Stimulated activated CD4-positive, alpha-beta T cell treated with anti-CD3 and anti-CD28 coated beads, Interleukin-2, amount 100 ng/mL, for 4 hours (primary cell): ENCODE measurements around the gene MTFP1.
"Not testable (repeated sequence)": the region's sequence is repeated elsewhere in the genome, so short reads cannot be mapped to it uniquely, and the experiment has no call there.

Experiments used
- DNase-seq: peaks from one replicate; pipeline ENCODE4 v3.0.0-alpha.2; 2020; ENCODE audit warnings: low read depth

MTFP1 gene

DNA sequence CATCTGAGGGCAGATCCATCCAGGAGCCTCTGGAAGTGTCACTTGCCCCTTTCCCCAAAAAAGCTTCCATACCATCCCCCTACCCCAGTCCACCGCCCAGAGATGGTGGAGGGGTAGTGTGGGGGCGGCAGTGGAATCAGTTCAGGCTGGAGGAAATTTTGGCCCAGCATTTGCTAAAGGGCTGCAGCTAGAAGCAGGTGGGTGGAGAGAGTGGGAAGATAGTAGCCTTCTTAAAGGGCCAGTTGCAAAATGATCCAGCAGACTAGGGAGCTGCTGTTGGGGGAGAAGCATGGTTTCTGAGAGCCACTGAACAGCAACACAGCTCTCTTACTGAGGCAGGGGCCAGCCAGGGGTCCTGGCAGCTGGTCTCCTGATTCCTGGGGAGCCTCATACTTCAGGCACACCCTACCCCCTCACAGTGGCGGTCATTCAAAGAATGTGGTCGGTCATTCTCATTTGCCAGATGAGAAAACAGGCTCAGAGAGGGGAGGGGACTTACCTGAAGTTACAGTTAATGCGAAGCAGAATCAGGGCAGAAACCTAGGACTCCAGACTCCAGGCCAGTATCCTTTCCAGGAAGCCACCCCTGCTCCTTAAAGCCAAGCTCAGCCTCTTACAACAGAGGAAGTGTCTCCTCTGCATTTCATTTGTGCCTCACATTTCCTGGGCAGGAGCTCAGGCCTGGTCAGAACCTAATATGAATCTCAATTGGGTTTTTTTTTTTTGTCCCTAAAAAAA is 23.4 kb upstream of the MTFP1 start:
- no peak for DNase-seq

DNA sequence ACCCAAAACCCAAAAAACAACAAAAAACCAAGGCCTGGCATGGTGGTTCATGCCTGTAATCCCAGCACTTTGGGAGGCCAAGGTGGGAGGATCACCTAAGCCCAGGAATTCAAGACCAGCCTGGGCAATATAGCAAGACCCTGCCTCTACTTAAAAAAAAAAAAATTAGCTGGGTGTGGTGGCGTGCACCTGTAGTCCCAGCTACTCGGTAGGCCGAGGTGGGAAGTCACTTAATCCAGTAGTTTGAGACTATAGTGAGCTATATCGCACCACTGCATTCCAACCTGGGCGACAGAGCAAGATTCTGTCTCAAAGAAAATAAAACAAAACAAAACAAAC is 22.8 kb upstream of the MTFP1 start:
- not testable (repeated sequence) for DNase-seq

DNA sequence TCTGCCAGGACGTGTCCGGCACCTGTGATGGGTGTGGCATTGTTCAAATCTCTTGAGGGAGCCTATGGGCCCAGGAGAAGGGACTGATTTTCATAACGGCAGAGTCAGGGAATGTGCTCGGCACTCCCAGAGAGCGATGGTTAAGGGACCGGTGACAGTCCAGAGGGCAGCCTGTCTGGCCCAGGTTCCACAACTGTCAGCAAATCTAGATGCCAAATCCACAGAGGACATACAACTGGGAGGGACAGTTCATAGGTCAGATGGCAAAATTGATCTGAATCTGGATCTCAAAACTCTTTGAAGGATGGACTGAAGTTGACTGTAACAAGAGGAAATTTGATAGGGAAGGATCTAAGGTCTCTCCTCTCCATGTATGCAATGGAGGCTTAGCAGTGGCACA is 21.3 kb upstream of the MTFP1 start:
- DNase-seq: no peak

- no peak for DNase-seq
These were observed 19.8 kb upstream of the MTFP1 start for GRCh38 chr22:30405731-30406130.

DNA sequence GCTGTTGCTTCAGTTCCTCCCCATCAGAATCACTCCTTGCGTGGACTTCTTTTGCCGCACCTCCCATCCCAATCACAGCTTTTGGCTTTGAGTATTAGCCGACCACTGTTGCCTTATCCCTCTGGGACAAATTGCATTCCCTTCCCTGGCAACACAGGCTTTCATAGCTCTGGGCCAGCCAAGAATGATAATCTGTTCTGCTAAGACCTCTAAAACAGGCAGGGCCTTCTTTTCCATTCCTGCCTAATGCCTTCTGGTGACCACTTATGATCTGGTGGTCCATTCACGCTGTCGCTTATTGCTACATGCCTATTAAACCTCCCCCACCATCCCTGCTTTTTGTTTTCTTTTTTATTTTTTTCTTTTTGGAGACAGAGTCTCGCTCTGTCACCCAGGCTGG is 19.2 kb upstream of the MTFP1 start:
- DNase-seq: no peak

GRCh38 chr22:30408388-30409102 is 17.0 kb upstream of the MTFP1 start:
- no peak for DNase-seq

DNA sequence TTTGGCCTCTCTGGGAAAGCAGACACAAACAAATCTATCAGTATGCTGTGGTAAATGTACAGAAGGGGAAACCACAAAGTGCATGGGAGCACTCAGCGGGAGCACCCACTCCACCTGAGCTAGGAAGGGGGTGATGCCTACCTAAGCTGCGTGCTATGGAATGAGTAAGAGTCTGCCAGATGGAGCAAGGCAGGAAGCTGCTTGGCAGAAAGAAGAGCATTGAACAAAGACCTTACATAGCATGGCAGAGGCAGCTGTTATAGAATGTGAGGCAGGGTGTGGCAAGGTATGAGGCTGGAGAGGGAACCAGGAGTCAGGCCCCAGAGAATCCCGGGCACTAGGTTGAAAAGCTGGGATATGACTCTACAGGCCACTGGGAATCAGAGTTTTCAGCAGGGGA is 13.8 kb upstream of the MTFP1 start:
- DNase-seq: no peak

GRCh38 chr22:30413001-30413400 is 12.6 kb upstream of the MTFP1 start:
- no peak for DNase-seq

- no peak for DNase-seq
These were observed 11.6 kb upstream of the MTFP1 start for GRCh38 chr22:30413745-30414524.

GRCh38 chr22:30414525-30415047 is 11.0 kb upstream of the MTFP1 start:
- DNase-seq: no peak

DNA sequence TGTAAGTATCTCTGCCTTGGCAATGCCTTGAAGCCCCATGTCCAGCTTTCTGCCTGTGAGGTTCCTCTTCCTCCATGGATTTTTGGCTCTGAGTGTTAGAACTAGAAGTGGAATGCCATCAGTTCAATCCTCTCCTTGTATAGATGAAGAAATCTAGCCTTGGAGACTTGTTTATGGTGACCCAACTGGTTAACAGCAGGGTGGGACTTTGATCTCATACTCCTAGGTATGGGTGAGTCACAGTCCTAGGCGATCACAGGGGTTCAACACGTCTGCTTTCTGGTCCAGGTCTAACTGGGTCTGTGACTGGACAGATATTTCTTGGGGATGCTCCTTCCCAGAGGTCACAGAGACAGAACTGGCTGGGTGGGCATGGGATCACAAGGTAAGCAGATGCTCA is 9.2 kb upstream of the MTFP1 start:
- no peak for DNase-seq

- no peak for DNase-seq
These were observed 8.7 kb upstream of the MTFP1 start for GRCh38 chr22:30416837-30417236.

GRCh38 chr22:30420347-30421125 is 5.0 kb upstream of the MTFP1 start:
- no peak for DNase-seq

GRCh38 chr22:30421695-30422480 is 3.7 kb upstream of the MTFP1 start:
- DNase-seq: no peak

- peak; percentile 10 for DNase-seq
These were observed 2.9 kb upstream of the MTFP1 start for GRCh38 chr22:30422481-30423300.

DNA sequence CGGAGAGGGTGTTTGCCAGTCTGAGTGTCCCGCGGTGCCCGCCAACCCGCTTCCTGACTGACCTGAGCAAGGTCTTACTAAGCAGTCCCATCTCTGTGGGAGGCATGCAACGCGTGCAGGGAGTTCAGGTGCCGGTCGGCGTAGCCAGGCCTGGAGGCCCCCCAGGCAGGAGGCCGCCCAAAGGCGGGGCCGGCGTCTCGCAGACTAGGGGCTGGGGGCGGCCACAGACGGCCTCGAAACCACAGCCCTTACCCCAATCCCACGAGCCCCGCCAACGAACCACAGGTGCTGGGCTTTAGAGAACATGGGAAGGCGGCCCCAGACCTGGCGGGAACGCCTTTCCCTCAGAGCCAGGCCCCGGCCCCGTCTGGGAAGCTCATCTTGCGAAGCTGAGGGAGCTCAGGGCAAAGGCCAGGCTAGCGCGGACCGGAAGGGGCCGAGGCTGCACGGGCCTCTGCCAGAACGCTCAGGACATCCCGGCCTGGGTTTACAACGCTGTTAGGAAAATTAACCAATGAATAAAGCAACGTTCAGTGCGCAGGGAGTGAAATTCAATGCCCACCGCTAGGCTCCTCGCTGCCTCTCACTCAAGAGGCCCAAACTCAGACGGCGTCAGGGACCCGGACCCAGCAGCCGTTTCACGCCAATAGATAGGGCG is 2.1 kb upstream of the MTFP1 start:
- DNase-seq: peak; percentile 26

- DNase-seq: peak; percentile 97
These were observed 1.5 kb upstream of the MTFP1 start for GRCh38 chr22:30423959-30424533.

DNA sequence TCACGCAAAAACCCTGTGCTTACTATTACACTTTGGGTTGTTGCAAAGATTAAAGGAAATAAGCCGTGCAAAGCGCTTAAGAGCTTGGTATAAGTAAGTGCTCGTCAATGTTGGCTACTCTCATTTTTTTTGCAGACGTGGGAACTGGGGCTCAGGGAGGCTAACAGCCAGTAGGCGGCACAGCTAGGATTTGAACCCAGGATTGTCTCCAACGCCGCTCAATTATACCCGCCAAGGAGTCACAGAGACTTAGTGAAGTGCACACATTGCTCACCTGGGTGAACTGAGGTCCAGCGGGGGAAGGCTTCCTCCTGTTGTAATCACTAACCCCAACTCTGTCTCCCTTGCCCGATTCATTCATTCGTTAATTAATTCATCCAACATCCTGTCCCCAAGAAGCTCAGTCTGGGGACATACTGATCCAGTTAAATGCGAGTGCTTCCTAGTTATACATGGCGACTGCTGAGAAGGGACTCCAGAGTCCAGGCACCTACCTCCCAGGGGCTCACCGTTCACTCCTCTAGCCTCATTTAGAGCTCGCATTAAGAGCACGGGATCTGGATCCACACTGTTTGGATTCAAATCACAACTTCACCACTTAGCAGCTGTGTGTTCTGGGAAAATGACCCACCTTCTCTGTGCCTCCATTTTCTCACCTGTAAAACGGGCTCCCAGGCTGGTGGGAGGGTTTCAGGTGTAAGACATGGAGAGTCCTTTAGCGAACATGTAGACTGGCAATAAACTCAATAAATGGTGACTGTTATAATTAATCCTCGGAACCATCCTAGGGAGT is 838 bp upstream of the MTFP1 start:
- DNase-seq: no peak

DNA sequence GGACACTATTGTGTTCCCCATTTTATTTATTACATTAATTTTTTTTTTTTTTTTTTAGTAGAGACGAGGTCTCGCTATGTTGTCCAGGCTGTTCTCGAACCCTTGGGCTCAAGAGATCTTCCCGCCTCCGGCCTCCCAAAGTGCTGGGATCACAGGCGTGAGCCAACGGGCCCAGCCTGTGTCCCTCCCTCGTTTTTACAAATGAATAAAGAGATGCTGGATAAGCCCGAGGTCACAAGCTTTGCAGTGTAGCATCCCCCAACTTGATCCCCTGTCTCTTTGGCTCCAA is 297 bp upstream of the MTFP1 start:
- DNase-seq: no peak
